Osteocyte (in vitro differentiated cells): ENCODE measurements around the gene TBCEL. TPM values are rescaled to one million over a fixed set of nuclear protein-coding genes. Genes with fewer than 3 reads are reported as not detected.

ENCODE experiments used
- DNase-seq: peaks from one replicate; pipeline ENCODE4 v3.0.0; 2021; ENCODE audit warnings: mixed read lengths; ENCODE audit not compliant: unreplicated experiment; ENCODE audit errors: extremely low spot score
- H3K27ac Mint-ChIP-seq: one replicate; pipeline ENCODE4 v1.8.0; 2021; ENCODE audit warnings: mild to moderate bottlenecking, mixed read lengths; ENCODE audit not compliant: unreplicated experiment
- H3K27me3 Mint-ChIP-seq: one replicate; pipeline ENCODE4 v1.8.0; 2021; ENCODE audit warnings: mixed read lengths; ENCODE audit not compliant: unreplicated experiment
- H3K36me3 Mint-ChIP-seq: one replicate; pipeline ENCODE4 v1.8.0; 2021; ENCODE audit warnings: mixed read lengths; ENCODE audit not compliant: unreplicated experiment
- H3K4me1 Mint-ChIP-seq: one replicate; pipeline ENCODE4 v1.8.0; 2021; ENCODE audit warnings: mixed read lengths; ENCODE audit not compliant: unreplicated experiment
- H3K4me3 Mint-ChIP-seq: one replicate; pipeline ENCODE4 v1.8.0; 2021; ENCODE audit warnings: mild to moderate bottlenecking, moderate library complexity, mixed read lengths; ENCODE audit not compliant: unreplicated experiment
- H3K9me3 Mint-ChIP-seq: one replicate; pipeline ENCODE4 v1.8.0; 2021; ENCODE audit warnings: mixed read lengths; ENCODE audit not compliant: unreplicated experiment
- CTCF ChIP-seq: fragments of 200-600 bp; sonication (generic); IDR thresholded peaks from 2 replicates; pipeline ENCODE4 v1.5.0; 2021; ENCODE audit warnings: antibody characterized with exemption, mild to moderate bottlenecking, moderate library complexity
- total RNA-seq: library from RNA; stranded (reverse); gene quantifications from 2 replicates; pipeline ENCODE4 v1.2.1, GENCODE V29; 2021

Gene TBCEL
- total RNA-seq, 1 donor from 2014 or later = 40.4 TPM

- Mint-ChIP-seq H3K36me3 (no peaks in the 10 kb centered on the region), H3K27ac (no peak overlapping the region), H3K4me1 (peaks cover 14% of the 10 kb centered on the region), H3K9me3 (no peaks in the 10 kb centered on the region), H3K4me3 (no peak overlapping the region), H3K27me3 (peaks cover 10% of the 10 kb centered on the region)
- TF ChIP-seq CTCF = no peak
- DNase-seq = no peak
Measured at GRCh38 chr11:121104312-121104762, 80.4 kb downstream of the TBCEL start.

GRCh38 chr11:121105063-121105480 lies 81.2 kb downstream of the TBCEL start:
- H3K4me3 Mint-ChIP-seq = no peak overlapping the region
- H3K27me3 Mint-ChIP-seq = peaks cover 10% of the 10 kb centered on the region
- TF ChIP-seq CTCF = no peak
- peaks cover 6% of the 10 kb centered on the region for H3K4me1 Mint-ChIP-seq
- H3K27ac Mint-ChIP-seq = no peak overlapping the region
- H3K9me3 Mint-ChIP-seq = no peaks in the 10 kb centered on the region
- DNase-seq = no peak
- no peaks in the 10 kb centered on the region for H3K36me3 Mint-ChIP-seq

GRCh38 chr11:121105481-121106195 lies 81.7 kb downstream of the TBCEL start:
- Mint-ChIP-seq H3K4me3 (no peak overlapping the region), H3K27ac (no peak overlapping the region), H3K4me1 (peaks cover under 1% of the 10 kb centered on the region), H3K36me3 (no peaks in the 10 kb centered on the region), H3K9me3 (no peaks in the 10 kb centered on the region), H3K27me3 (peaks cover 14% of the 10 kb centered on the region)
- TF ChIP-seq CTCF = no peak
- no peak for DNase-seq

GRCh38 chr11:121106812-121107211 lies 82.9 kb downstream of the TBCEL start:
- H3K27me3 Mint-ChIP-seq = peaks cover 21% of the 10 kb centered on the region
- no peak for DNase-seq
- no peaks in the 10 kb centered on the region for H3K4me1 Mint-ChIP-seq
- H3K4me3 Mint-ChIP-seq = no peak overlapping the region
- no peak for TF ChIP-seq CTCF
- H3K36me3 Mint-ChIP-seq = no peaks in the 10 kb centered on the region
- no peaks in the 10 kb centered on the region for H3K9me3 Mint-ChIP-seq
- no peak overlapping the region for H3K27ac Mint-ChIP-seq

GRCh38 chr11:121108413-121108812 lies 84.5 kb downstream of the TBCEL start:
- TF ChIP-seq CTCF = no peak
- DNase-seq = no peak
- Mint-ChIP-seq H3K27ac (no peak overlapping the region), H3K4me3 (no peak overlapping the region), H3K27me3 (peaks cover 20% of the 10 kb centered on the region), H3K36me3 (no peaks in the 10 kb centered on the region), H3K4me1 (no peaks in the 10 kb centered on the region), H3K9me3 (no peaks in the 10 kb centered on the region)
